Measurements from ENCODE around the gene TMEM187. TPM values are rescaled to one million over a fixed set of nuclear protein-coding genes. Genes with fewer than 3 reads are reported as not detected.

TMEM187 gene
- total RNA-seq, 2 experiments from 2014 or later: 5.9 to 6.2 TPM

DNA sequence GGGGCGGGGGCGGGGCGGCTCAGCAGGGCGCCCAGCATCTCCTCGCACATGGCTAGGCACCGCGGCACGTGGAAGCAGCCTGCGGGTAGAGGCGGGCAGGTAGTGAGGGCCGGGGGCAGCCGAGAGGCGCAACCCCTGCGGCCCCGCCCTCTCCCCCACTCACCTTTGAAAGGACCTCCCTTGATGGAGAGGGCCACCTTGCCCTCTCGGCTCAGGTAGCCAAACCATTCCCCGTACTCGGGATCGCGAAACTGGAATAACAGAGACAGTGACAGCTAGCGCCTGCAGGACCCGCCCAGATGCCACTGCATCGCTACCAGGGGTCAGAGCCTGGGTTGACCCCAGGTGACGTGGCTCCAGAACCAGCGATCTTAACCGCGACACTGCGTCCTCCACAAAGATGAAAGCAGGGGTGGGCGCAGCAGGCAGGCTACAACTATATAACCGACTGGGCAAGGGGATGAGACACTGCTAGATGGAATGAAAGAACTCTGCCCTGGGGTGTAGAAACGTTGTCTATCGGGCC, 37.2 kb upstream of the TMEM187 start:
- ChIA-PET POLR2A (no interaction called here), CTCF (interaction anchor here (1.0 to 1.8 kb wide), 3 partner anchors 11 to 12 kb away, joined by 3 to 12 read pairs (median 3); no protein-coding TSS in a partner anchor)
- Mint-ChIP-seq H3K9me3 (ENCODE audit: insufficient read depth) (no peaks in the 10 kb centered on the region), H3K27me3 (ENCODE audit: low read depth) (no peaks in the 10 kb centered on the region), H3K27ac (peak overlapping the region; percentile 30), H3K4me1 (ENCODE audit: low read depth) (peaks cover 31% of the 10 kb centered on the region), H3K36me3 (ENCODE audit: low read depth) (peaks cover 10% of the 10 kb centered on the region), H3K4me3 (peak overlapping the region; percentile 62)
- no peak for ATAC-seq
- DNase-seq: no peak

- H3K27ac Mint-ChIP-seq: no peak overlapping the region
- H3K4me1 Mint-ChIP-seq (ENCODE audit: low read depth): peaks cover 23% of the 10 kb centered on the region
- H3K4me3 Mint-ChIP-seq: no peak overlapping the region
- ATAC-seq: no peak
- POLR2A ChIA-PET: interaction anchor here (0.6 to 1.6 kb wide), 2 partner anchors 9 to 11 kb away, joined by 3 to 6 read pairs; partner anchors contain the start of gene ARHGAP4
- CTCF ChIA-PET: interaction anchor here (2.7 kb wide), 1 partner anchor 10 kb away, joined by 10 read pairs; no protein-coding TSS in a partner anchor
- H3K36me3 Mint-ChIP-seq (ENCODE audit: low read depth): no peaks in the 10 kb centered on the region
- DNase-seq: no peak
- no peaks in the 10 kb centered on the region for H3K27me3 Mint-ChIP-seq (ENCODE audit: low read depth)
- no peaks in the 10 kb centered on the region for H3K9me3 Mint-ChIP-seq (ENCODE audit: insufficient read depth)
Observed at GRCh38 chrX:153937056-153937455, 35.5 kb upstream of the TMEM187 start.

- Mint-ChIP-seq H3K9me3 (ENCODE audit: insufficient read depth) (no peaks in the 10 kb centered on the region), H3K27me3 (ENCODE audit: low read depth) (no peaks in the 10 kb centered on the region), H3K36me3 (ENCODE audit: low read depth) (no peaks in the 10 kb centered on the region), H3K4me3 (no peak overlapping the region), H3K27ac (peak overlapping the region; percentile 33), H3K4me1 (ENCODE audit: low read depth) (peaks cover 26% of the 10 kb centered on the region)
- POLR2A ChIA-PET: interaction anchor here (0.6 kb wide), 1 partner anchor 60 kb away, joined by 3 read pairs; no protein-coding TSS in a partner anchor
- ATAC-seq (no peak), DNase-seq (no peak)
- CTCF ChIA-PET: interaction anchor here (1.2 to 2.7 kb wide), 2 partner anchors 9 to 14 kb away, joined by 5 to 10 read pairs; no protein-coding TSS in a partner anchor
Observed at GRCh38 chrX:153938226-153938786, 34.2 kb upstream of the TMEM187 start.

DNA sequence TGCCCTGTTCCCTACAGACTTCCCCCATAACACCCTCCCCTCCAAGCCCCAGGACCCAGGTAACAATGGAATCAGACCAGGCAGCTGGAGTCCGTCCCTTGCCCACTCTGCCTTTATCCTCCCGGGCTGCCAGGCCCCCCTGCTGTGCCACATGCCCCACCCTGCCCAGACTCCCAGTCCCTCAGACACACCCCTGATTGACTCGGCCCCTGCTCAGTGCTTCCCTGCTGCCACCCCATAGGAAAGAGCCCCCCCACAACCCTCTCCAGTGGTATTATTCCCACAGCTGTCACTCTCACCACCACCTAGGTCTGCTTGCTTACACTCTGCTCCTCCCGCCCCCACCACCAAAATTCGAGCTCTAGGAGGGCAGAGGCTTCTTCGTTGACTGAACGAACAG, 33.0 kb upstream of the TMEM187 start:
- ChIA-PET POLR2A (interaction anchor here (1.1 to 1.6 kb wide), 4 partner anchors 10 to 15 kb away, joined by 3 to 5 read pairs (median 4); partner anchors contain the start of gene ARHGAP4), CTCF (interaction anchor here (1.4 to 2.7 kb wide), 3 partner anchors 8 to 15 kb away, joined by 4 to 10 read pairs (median 6); no protein-coding TSS in a partner anchor)
- peaks cover 25% of the 10 kb centered on the region for H3K4me1 Mint-ChIP-seq (ENCODE audit: low read depth)
- H3K27ac Mint-ChIP-seq: no peak overlapping the region
- no peaks in the 10 kb centered on the region for H3K36me3 Mint-ChIP-seq (ENCODE audit: low read depth)
- DNase-seq (no peak), ATAC-seq (no peak)
- no peaks in the 10 kb centered on the region for H3K27me3 Mint-ChIP-seq (ENCODE audit: low read depth)
- H3K4me3 Mint-ChIP-seq: no peak overlapping the region
- no peaks in the 10 kb centered on the region for H3K9me3 Mint-ChIP-seq (ENCODE audit: insufficient read depth)

DNA sequence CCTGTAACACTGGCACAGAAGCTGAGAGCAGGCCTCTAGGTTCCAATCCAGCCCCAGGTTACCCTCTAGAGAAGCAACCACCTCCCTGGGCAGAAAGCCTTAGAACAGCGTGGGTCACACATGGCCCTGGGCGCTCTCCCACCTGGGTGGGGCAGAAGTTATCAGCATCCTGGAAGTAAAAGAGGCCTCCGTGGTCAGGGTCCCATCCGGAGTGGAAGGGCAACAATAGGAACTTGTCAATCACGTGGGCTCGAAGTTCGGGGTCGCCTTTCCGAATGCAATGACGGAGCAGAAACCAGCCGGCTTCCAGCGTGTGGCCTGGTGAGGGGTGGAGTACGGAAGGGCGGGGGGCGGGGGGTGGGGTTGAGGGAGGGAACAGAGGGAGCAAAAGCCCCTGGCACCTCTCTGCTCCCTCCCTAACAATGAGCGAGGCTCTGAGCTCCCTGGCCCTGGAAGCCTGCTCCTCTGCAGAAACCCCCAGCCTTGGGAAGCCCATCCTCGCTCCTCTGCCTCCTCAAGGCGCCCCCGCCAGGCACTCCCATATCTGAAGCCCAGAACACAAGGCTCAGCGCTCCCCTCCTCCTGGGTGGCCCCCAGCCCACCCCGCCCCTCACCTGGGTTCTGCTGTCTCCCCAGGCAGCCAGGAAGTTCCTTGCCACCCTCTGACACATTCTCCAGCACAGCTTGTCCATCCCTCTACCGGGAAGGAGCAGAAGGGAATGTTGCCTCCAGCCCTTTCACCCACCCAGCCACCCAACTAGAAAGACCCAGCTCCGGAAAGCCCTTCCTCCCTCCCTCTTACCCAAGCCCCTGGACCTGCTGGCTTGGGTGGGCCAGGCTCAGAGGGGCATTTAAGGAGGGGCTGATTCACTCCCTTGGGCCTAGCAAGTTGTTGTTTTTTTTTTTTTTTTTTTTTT, 31.0 kb upstream of the TMEM187 start:
- DNase-seq (no peak), ATAC-seq (peak; percentile 18)
- Mint-ChIP-seq H3K27me3 (ENCODE audit: low read depth) (no peaks in the 10 kb centered on the region), H3K4me1 (ENCODE audit: low read depth) (peaks cover 23% of the 10 kb centered on the region), H3K36me3 (ENCODE audit: low read depth) (no peaks in the 10 kb centered on the region), H3K4me3 (peak overlapping the region; percentile 66), H3K9me3 (ENCODE audit: insufficient read depth) (no peaks in the 10 kb centered on the region), H3K27ac (peak overlapping the region; percentile 77)
- ChIA-PET CTCF (interaction anchor here (0.9 to 2.0 kb wide), 2 partner anchors 13 to 17 kb away, joined by 4 to 6 read pairs; no protein-coding TSS in a partner anchor), POLR2A (interaction anchor here (1.7 kb wide), 1 partner anchor 15 kb away, joined by 11 read pairs; the partner anchor contains the start of gene ARHGAP4)

DNA sequence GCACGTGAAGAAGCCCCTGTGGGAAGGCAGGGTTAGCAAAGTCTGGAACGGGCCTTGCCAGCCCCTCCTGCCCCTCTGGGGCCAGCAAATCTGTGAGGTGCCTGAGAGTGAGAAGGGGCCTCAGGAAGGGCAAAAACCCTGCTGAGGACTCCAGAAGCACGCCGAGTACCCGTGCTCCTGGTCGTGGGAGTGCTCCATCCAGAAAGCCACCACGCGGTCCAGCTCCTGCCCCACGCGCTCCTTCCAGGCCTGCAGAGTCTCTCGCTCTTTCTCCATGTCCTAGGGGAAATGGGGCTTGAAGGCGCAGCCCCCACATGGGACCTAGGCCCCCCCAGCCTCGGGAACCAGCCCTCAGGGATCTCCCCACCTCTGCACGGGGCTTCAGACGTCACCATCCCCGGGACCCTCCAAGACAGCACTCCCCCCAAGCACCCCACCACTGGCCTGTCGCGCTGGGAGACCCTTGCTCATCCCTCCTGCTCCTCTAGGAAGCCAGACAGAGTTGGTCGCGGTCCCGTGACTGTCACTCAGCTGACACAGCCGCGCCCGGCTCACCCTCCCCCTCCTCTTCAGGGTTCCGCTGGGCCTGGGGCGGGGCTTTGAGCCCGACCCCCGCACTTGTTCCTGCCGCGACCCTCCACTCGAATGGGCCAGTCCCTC, 28.3 kb upstream of the TMEM187 start, which contains the start of gene RENBP:
Gene RENBP (minus strand): TSS at position 504 of the 660 bp plus-strand sequence. CDS start 33 bp downstream, at position 471.
- peak; percentile 32 for ATAC-seq
- H3K9me3 Mint-ChIP-seq (ENCODE audit: insufficient read depth): no peaks in the 10 kb centered on the region
- peak within 1 kb of the TSS; percentile 74 for H3K27ac Mint-ChIP-seq
- peak within 1 kb of the TSS; percentile 74 for H3K4me3 Mint-ChIP-seq
- H3K36me3 Mint-ChIP-seq (ENCODE audit: low read depth): peaks cover 9% of the 10 kb centered on the region
- ChIA-PET POLR2A (interaction anchor here (0.6 to 6.6 kb wide), 3 partner anchors 17 to 160 kb away, joined by 3 to 84 read pairs (median 4); partner anchors contain the start of gene ARHGAP4), CTCF (interaction anchor here (10.6 kb wide), 1 partner anchor 18 kb away, joined by 228 read pairs; the partner anchor contains the start of gene ARHGAP4)
- DNase-seq: peak; percentile 51
- peaks cover 40% of the 10 kb centered on the region for H3K4me1 Mint-ChIP-seq (ENCODE audit: low read depth)
- H3K27me3 Mint-ChIP-seq (ENCODE audit: low read depth): no peaks in the 10 kb centered on the region

DNA sequence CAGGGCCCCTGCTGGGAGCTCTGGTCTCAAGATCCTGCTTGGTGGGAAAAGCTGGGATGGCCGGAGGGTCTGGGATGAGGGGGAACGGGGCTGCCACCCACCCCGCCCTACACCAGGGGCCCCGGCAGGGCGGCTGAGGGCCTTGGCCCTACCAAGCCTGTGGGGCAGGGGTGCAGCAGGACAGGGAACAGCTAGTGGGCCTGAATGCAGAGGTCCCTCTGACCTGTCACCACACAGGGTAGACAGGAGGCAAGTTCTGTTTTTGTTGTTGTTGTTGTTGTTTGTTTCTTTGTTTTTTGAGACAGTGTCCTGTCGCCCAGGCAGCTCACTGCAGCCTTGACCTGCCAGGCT, 27.8 kb upstream of the TMEM187 start:
- Mint-ChIP-seq H3K36me3 (ENCODE audit: low read depth) (peaks cover 14% of the 10 kb centered on the region), H3K27ac (no peak overlapping the region), H3K4me1 (ENCODE audit: low read depth) (peaks cover 42% of the 10 kb centered on the region), H3K9me3 (ENCODE audit: insufficient read depth) (no peaks in the 10 kb centered on the region), H3K4me3 (peak overlapping the region; percentile 74), H3K27me3 (ENCODE audit: low read depth) (no peaks in the 10 kb centered on the region)
- POLR2A ChIA-PET: interaction anchor here (0.6 to 6.6 kb wide), 3 partner anchors 18 to 205 kb away, joined by 3 to 84 read pairs (median 3); partner anchors contain the start of gene ARHGAP4
- DNase-seq: no peak
- CTCF ChIA-PET: interaction anchor here (10.6 kb wide), 1 partner anchor 19 kb away, joined by 228 read pairs; the partner anchor contains the start of gene ARHGAP4
- ATAC-seq: peak; percentile 11

DNA sequence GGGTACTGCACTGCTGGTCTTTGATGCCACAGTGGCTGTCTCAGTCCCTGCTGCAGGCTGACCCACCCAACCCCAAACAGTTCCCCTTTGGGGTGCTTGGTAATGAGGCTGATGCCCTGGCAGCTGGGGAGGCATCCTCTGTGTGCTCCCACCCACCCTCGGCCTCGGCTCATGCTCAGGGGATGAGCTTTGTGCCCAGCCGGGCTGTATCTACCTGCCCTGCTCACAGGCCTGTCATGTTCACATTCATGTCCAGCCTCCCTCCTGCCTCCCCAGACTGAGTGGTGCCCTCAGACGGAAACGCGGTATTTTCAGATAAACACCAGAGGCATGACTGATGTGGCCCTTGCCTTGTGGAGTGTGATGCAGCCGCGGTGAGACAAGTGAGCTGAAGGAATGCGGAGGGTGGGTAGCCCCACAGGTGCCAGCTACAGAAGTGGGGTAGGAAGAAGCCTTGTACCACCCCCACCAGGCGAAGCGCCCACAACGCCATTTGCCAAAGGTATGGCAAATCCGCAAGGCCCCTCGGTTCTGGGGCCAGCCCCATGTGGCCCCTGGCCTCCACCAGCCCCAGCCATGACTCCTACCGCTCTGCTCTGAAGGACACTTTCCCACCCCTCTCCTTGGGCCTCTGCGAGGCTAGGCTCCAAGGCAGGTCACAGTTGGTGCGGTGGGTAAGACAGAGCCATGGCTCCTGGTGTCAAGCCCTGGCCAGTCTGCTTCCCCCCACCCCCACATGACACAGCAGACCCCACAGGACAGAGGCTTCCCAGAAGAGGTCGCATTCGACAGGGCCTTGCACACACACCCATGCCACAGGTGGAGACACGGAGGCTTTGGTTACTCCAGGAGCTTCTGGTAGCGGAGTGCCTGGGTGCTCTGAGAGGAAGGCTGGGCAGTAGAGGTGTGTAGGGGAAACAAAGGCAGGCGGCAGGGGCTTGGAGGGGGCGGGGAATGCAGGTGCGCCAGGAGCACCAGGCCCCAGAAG, 26.3 kb upstream of the TMEM187 start:
- no peaks in the 10 kb centered on the region for H3K27me3 Mint-ChIP-seq (ENCODE audit: low read depth)
- H3K4me3 Mint-ChIP-seq: no peak overlapping the region
- no peak overlapping the region for H3K27ac Mint-ChIP-seq
- ATAC-seq (no peak), DNase-seq (no peak)
- peaks cover 48% of the 10 kb centered on the region for H3K4me1 Mint-ChIP-seq (ENCODE audit: low read depth)
- ChIA-PET POLR2A (interaction anchor here (1.5 to 6.6 kb wide), 2 partner anchors 20 to 22 kb away, joined by 4 to 84 read pairs; partner anchors contain the start of gene ARHGAP4), CTCF (interaction anchor here (0.8 to 10.6 kb wide), 9 partner anchors 10 to 182 kb away, joined by 3 to 228 read pairs (median 4); partner anchors contain the start of genes ARHGAP4, HCFC1, NAA10 and PLXNB3)
- no peaks in the 10 kb centered on the region for H3K9me3 Mint-ChIP-seq (ENCODE audit: insufficient read depth)
- peaks cover 26% of the 10 kb centered on the region for H3K36me3 Mint-ChIP-seq (ENCODE audit: low read depth)

GRCh38 chrX:153947009-153947769, 25.4 kb upstream of the TMEM187 start:
- ChIA-PET CTCF (interaction anchor here (0.7 to 10.6 kb wide), 13 partner anchors 9 to 183 kb away, joined by 3 to 228 read pairs (median 4); partner anchors contain the start of genes ARHGAP4, HCFC1, NAA10 and PLXNB3), POLR2A (interaction anchor here (0.9 to 6.6 kb wide), 4 partner anchors 11 to 21 kb away, joined by 3 to 84 read pairs (median 5); partner anchors contain the start of gene ARHGAP4)
- H3K27ac Mint-ChIP-seq: peak overlapping the region; percentile 82
- no peaks in the 10 kb centered on the region for H3K9me3 Mint-ChIP-seq (ENCODE audit: insufficient read depth)
- ATAC-seq (peak; percentile 76), DNase-seq (peak; percentile 83)
- no peaks in the 10 kb centered on the region for H3K27me3 Mint-ChIP-seq (ENCODE audit: low read depth)
- peaks cover 49% of the 10 kb centered on the region for H3K4me1 Mint-ChIP-seq (ENCODE audit: low read depth)
- no peak overlapping the region for H3K4me3 Mint-ChIP-seq
- H3K36me3 Mint-ChIP-seq (ENCODE audit: low read depth): peaks cover 29% of the 10 kb centered on the region
